Measurements from ENCODE around the gene PPY.
"Not testable (repeated sequence)": the region's sequence is repeated elsewhere in the genome, so short reads cannot be mapped to it uniquely, and the experiment has no call there.

Gene PPY

DNA sequence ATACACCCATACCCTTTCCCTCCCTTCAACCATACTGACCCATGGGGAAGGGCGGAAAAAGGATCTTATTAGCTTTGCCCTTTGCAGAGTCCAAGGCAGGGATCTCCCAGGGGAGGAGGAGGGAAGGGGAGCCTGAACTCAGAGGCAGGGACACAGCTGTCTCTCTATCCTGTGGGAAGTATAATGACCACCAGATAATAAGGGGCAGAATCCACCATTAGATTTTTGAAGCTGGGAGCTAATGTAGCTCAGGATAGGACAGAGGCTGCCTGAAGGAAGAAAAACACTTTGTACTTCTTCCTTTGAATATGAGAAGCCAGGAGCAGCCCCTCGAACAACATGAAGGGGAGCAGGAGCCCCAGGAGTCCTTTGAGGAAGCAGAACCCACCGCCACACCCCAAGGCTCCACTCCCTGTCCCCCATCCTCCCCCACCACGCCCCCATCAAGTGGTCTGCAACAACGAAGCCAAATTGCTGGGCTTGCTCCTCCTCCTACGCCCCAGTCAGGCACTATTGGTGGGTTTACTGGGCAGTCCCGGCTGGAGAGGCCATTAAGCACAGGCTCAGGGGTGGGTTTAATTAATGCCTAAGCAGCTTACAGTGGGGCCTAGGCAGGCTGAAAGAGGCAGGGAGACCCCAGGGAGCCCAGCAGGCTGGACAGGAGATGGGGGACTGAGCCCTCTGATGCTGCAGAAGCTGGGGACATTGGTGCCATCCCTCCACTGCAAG, 40.3 kb downstream of the PPY start:
- no peak for DNase-seq

DNA sequence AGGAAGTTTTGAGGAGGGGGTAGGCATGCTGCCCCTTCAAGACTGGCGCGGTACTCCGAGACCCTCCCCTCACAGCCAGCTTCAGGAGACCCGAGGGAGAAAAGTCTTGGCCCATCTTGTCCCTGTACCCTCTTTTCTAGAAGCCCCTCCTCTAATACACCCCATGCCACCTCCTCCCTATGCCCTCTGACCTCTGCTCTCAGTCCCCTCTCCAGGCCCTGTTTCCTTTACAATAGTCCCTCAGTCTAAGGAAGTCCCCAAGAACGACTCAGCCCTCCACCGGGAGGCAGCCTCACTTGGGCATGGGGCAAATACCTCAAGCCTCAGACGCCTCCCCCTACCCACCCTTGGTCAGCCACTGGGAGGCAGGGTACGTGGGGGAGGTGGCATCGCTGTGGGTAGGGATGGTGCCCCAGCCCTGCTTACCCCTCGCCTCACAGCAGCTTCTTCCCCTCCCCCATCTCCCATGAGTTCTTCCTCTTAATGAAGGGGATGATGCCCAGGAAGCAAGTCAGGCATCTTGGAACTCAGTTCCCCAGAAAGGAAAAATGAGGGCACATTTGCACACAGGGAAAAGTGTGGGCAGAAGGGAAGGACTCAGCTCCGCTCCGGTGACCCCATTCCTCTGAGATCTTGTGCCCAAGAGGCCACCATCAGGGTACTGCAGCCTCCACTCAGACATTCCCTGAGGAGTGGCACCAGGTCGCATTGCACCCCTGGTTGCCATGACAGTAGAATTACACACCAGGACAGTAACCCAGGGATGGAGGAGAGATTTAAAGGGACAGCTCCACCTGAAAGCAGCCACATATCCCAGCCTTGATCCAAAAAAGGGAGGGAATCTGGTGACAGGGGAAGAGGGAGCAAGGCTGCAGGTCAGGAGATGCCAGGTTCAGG, 41.2 kb downstream of the PPY start:
- no peak for DNase-seq

DNA sequence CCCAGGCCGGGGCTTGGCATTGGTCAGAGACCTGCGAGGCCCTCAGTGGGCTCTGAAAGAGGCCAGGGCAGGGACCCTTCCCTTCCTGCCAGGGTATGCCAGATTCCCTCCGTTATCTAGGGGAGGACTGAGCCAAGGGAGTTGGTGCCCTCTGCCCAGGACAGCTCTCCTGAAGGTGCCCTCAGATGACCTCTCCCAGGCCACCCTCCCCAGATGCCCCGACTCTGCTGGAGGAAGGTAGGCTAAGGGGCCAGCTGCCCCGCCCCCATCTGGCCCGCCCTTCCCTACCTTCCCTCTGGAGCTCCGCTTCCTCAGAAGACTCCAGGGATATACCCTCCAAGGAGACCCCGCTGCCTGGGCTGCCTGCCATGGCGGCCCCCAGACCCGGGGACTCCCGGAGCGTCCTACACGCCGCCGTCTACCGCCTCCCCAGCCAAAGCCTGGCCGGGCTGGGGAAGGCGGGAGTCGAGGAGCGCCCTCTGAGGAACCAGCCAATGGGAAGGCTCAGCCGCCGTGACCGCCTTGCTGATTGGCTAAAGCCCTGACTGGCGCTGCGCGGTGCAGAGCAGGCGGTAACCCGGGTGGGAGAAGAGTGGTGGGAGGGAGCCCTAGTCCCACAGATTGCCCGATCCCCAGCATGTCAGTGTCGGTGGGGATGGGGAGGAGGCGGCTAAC, 42.0 kb downstream of the PPY start:
- DNase-seq: peak in 1 of 2 experiments; percentile 63

DNA sequence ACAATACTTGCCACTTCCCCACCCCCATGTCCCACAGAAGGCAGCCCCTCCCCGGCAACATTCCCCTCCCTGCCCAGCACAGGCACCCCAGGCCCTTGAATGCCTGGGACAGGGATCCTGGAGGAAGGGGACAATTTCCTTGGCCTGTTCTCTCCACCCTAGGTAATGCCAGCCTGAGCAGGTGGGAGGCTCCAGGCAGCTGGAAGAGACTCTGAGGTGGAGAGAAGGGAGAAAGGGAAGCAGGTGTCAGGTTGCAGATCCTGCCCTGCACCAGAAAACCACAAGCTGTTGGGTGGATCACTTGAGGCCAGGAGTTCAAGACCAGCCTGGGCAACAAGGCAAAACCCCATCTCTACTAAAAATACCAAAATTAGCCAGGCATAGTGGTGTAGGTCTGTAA, 43.8 kb downstream of the PPY start:
- DNase-seq: no peak

DNA sequence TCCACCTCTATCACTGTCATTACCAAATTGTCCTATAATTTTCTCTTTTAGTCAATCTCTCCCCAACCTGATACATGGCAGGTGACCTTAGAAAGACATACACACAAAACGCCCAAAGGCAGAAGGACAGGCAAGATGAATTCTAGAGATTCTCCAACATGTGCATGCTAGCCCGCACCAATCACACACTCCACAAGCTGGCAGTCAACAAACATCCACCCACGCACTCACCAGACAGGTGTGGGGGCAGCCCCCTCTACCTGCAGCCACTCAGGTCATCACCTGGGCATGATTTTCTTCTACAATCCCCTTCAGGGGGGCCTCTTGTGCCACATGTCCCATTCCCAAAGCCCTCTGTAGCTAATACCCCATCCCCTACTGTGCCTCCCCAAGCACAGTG, 44.4 kb downstream of the PPY start:
- no peak for DNase-seq

DNA sequence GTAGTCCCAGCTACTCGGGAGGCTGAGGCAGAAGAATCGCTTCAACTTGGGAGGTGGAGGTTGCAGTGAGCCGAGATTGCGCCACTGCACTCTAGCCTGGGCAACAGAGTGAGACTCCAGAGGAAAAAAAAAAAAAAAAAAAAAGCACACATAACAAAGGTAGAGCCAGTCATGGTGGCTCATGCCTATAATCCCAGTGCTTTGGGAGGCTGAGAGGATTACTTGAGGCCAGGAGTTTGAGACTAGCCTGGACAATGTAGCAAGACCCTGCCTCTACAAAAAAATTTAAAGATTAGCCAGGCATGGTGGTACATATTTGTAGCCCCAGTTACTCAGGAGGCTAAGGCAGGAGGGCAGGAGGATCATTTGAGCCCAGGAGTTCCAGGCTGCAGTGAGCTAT, 47.8 kb downstream of the PPY start:
- DNase-seq: not testable (repeated sequence)

DNA sequence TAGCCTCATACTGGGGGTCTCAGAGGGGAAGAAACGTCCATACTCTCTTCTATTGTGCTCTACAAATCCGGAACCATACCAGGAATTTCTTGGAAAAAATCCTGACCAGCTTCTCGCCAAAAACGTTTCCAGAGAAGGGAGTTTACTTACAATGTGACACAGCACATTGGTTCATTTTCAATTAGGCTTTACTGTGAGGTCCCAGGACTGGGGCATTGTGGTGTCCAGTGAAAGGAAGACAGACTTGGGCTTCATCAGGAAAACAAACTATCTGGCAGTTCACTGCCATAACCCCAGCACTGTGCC, 49.7 kb downstream of the PPY start:
- no peak for DNase-seq

DNA sequence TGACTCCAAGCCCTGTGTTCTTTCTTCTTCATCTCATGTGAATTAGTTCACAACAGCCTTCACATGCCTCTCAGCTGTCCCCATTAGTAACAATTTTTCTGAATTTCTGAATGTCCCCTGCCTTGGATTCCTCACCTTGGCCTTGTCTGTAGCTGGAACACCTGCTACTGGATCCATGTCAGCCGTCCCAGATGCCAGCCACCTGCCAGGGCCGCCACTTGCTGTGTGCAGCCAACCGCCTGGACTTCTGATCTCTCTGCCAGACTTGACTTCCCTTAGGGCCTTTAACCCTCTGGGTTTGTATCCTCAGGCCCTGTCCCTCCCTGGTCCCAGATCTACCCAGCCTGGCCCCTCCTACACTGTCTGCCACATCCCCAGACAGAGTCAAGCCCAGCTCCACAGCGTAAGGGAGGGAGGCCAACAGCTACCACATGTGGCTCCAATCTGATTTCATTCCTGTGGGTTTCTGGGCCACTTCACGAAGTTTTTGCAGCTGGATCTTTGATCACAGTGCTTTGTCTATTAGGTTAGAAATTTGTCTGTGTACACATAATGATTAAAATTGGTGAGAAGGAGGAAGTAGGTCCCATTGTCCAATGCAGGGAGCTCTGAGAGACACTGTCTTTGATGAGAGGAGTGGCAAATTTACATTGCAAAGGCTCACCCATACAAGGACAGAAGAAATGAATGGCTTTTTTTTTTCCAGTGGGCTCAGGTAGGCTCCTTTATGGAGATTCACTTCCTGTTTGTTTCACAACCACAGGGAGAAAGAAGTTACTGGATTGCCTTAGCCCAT, 50.2 kb downstream of the PPY start:
- no peak for DNase-seq

Data from cerebellar nuclear complex (tissue), 1 donor.